Anterior cingulate cortex (tissue), 58 donors: Measurements from ENCODE around the gene GGN.

Experiments used
- DNase-seq, 58 donors: peaks; one replicate each; lab custom pipeline; 2025; lab: John Stamatoyannopoulos, UW

GGN gene

DNA sequence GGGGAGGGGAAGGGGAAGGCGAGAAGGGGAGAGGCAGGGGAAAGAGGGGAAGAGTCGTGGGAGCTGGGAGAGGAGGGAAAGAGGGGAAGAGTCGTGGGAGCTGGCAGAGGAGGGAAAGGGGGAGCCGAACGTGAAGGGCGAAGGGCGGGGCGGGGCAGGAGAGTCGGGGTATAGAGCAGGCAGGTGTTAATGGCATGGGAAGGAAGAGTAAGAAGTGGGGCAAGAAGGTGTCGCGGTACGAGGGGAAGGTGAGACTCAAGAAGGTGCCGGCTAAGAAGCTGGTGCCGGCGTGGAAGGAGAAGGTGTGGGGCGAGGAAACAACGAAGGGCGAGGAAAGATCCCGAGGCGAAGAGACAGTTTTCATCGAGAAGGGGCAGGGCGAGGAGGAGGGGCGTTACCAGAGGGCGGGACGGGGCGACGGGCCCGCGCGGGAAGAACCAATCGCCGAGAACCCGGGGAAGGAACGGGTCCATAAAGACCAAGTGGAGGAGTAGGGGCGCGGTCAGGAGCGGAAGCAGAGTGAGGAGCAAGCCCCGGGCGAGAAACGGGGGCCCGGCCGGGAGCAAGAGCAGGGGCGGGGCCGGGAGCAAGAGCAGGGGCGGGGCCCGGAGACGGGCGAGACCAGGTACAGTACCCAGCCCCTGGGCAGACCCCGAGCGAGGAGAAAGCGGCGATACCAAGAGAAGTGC, 51.7 kb downstream of the GGN start:
- DNase-seq: peak; percentile 50 to 98 (median 91)
